SK-N-SH (cell line): Measurements from ENCODE around the gene MINK1. TPM values are rescaled to one million over a fixed set of nuclear protein-coding genes. Genes with fewer than 3 reads are reported as not detected.

Source experiments
- CTCF ChIA-PET: fragments of 300-600, 350-600 bp; formaldehyde crosslinking; extraction: SDS; loops from one replicate; lab custom pipeline; 2021; lab: Yijun Ruan, JAX
- POLR2A ChIA-PET: fragments of 350-600 bp; sonication (Branson Sonifier 250); formaldehyde crosslinking; extraction: SDS; loops from one replicate; lab custom pipeline; 2020; ENCODE audit warnings: antibody characterized with exemption, inconsistent platforms; lab: Yijun Ruan, JAX
- DNase-seq: peaks from one replicate; pipeline ENCODE4 v3.0.0; 2012
- H2AFZ ChIP-seq: fragments of 200-600 bp; sonication (generic); 2 replicates; pipeline ENCODE4 v1.8.1; 2016; ENCODE audit warnings: antibody characterized with exemption, mild to moderate bottlenecking, low read depth
- H3F3A ChIP-seq: fragments of 200-600 bp; sonication (generic); replicated peaks from 2 replicates; pipeline ENCODE3; 2016; ENCODE audit warnings: antibody characterized with exemption, mild to moderate bottlenecking; ENCODE audit not compliant: insufficient read depth
- H3K27ac ChIP-seq, 2 experiments: fragments of 200-500 bp in 1 of 2; fragments of 200-600 bp in 1 of 2; sonication (Bioruptor generic) in 1 of 2; sonication (generic), shearing (Covaris generic) in 1 of 2; 2 replicates each; pipeline versions ENCODE4 v1.5.1 to v1.6.1; 2014 to 2016; ENCODE audit warnings: low read depth in 2 of 2, inconsistent platforms in 1 of 2, low read length in 1 of 2, mild to moderate bottlenecking in 1 of 2, mixed read lengths in 1 of 2
- H3K27me3 ChIP-seq: fragments of 200-600 bp; sonication (generic), shearing (Covaris generic); 2 replicates; pipeline ENCODE4 v1.6.1; 2016; ENCODE audit warnings: mixed run types; ENCODE audit not compliant: insufficient read depth
- H3K36me3 ChIP-seq, 2 experiments: fragments of 200-500 bp in 1 of 2; fragments of 200-600 bp in 1 of 2; sonication (Bioruptor generic) in 1 of 2; sonication (generic) in 1 of 2; replicated peaks in 1 of 2; 2 replicates each; pipeline versions ENCODE3 to v1.5.1; 2014 to 2016; ENCODE audit warnings: low read length in 1 of 2, mild to moderate bottlenecking in 1 of 2; ENCODE audit not compliant: insufficient read depth in 2 of 2, control insufficient read depth in 1 of 2
- H3K4me1 ChIP-seq, 2 experiments: fragments of 200-500 bp in 1 of 2; fragments of 200-600 bp in 1 of 2; sonication (Bioruptor generic) in 1 of 2; sonication (generic), shearing (Covaris generic) in 1 of 2; 2 replicates each; pipeline versions ENCODE4 v1.5.1 to v1.6.1; 2014 to 2016; ENCODE audit warnings: low read depth in 1 of 2, low read length in 1 of 2, mixed run types in 1 of 2; ENCODE audit not compliant: insufficient read depth in 2 of 2, control insufficient read depth in 1 of 2
- H3K4me2 ChIP-seq: fragments of 200-600 bp; sonication (generic), shearing (Covaris generic); 2 replicates; pipeline ENCODE4 v1.6.1; 2017; ENCODE audit warnings: mixed run types
- H3K4me3 ChIP-seq, 2 experiments: fragments of 200-500 bp in 1 of 2; fragments of 200-600 bp in 1 of 2; sonication (Bioruptor generic) in 1 of 2; sonication (generic), shearing (Covaris generic) in 1 of 2; 2 replicates each; pipeline versions ENCODE4 v1.5.1 to v1.8.1; 2014 to 2016; ENCODE audit warnings: low read depth in 2 of 2, inconsistent platforms in 1 of 2, low read length in 1 of 2, mild to moderate bottlenecking in 1 of 2, mixed read lengths in 1 of 2, moderate library complexity in 1 of 2
- H3K79me2 ChIP-seq: fragments of 200-600 bp; sonication (generic); 2 replicates; pipeline ENCODE4 v1.8.1; 2017; ENCODE audit warnings: mild to moderate bottlenecking; ENCODE audit not compliant: insufficient read depth
- H3K9ac ChIP-seq: fragments of 200-600 bp; sonication (generic); 2 replicates; pipeline ENCODE4 v1.6.1; 2017; ENCODE audit warnings: mixed run types
- H3K9me2 ChIP-seq: fragments of 200-600 bp; sonication (generic); 2 replicates; pipeline ENCODE4 v1.6.1; 2017; ENCODE audit warnings: mixed run types
- H3K9me3 ChIP-seq: fragments of 200-600 bp; sonication (generic); 2 replicates; pipeline ENCODE4 v1.6.1; 2017; ENCODE audit warnings: mixed run types, mild to moderate bottlenecking, moderate library complexity
- H4K20me1 ChIP-seq: fragments of 200-600 bp; sonication (generic); 2 replicates; pipeline ENCODE4 v1.6.1; 2017; ENCODE audit warnings: mild to moderate bottlenecking, mixed run types; ENCODE audit not compliant: insufficient read depth
- CHD2 ChIP-seq: fragments of 150-350 bp; IDR thresholded peaks from 2 replicates; pipeline ENCODE4 v1.6.1; 2018; ENCODE audit warnings: low read length; ENCODE audit not compliant: partially characterized antibody
- CTCF ChIP-seq: fragments of 200-600 bp; sonication (generic); IDR thresholded peaks from 2 replicates; pipeline ENCODE4 v1.6.1; 2017; ENCODE audit warnings: antibody characterized with exemption, mild to moderate bottlenecking, moderate library complexity
- EZH2phosphoT487 ChIP-seq: fragments of 200-600 bp; sonication (generic); IDR thresholded peaks from 2 replicates; pipeline ENCODE4 v1.6.1; 2017; ENCODE audit warnings: low read depth, mixed run types, mild to moderate bottlenecking, antibody characterized with exemption, moderate library complexity, borderline replicate concordance
- FOXM1 ChIP-seq: IDR thresholded peaks from 2 replicates; pipeline ENCODE4 v1.4.0; 2012; ENCODE audit warnings: low read depth, mild to moderate bottlenecking
- GATA2 ChIP-seq: sonication (generic); formaldehyde crosslinking; IDR thresholded peaks from 2 replicates; pipeline ENCODE4 v1.5.0; 2020; ENCODE audit warnings: mild to moderate bottlenecking, missing genetic modification reagents
- MAX ChIP-seq: IDR thresholded peaks from 2 replicates; pipeline ENCODE4 v1.4.0; 2012; ENCODE audit warnings: low read depth
- PBX3 ChIP-seq: IDR thresholded peaks from 2 replicates; pipeline ENCODE4; 2012
- REST ChIP-seq: IDR thresholded peaks from 2 replicates; pipeline ENCODE4 v1.6.1; 2012; ENCODE audit warnings: mild to moderate bottlenecking, low read depth, low read length, moderate library complexity
- RFX5 ChIP-seq: IDR thresholded peaks from 2 replicates; pipeline ENCODE4 v1.6.1; 2012; ENCODE audit warnings: mild to moderate bottlenecking, improper control_type of control experiment, low read length
- SIN3A ChIP-seq: IDR thresholded peaks from 2 replicates; pipeline ENCODE4 v1.6.1; 2012; ENCODE audit warnings: low read depth, mild to moderate bottlenecking, low read length, moderate library complexity, borderline replicate concordance
- TCF12 ChIP-seq: IDR thresholded peaks from 2 replicates; pipeline ENCODE4 v1.4.0; 2012
- TEAD4 ChIP-seq: IDR thresholded peaks from 2 replicates; pipeline ENCODE4 v1.4.0; 2012; ENCODE audit warnings: mild to moderate bottlenecking, borderline replicate concordance; ENCODE audit not compliant: insufficient read depth
- YY1 ChIP-seq: IDR thresholded peaks from 2 replicates; pipeline ENCODE4 v1.4.0; 2012; ENCODE audit warnings: low read depth, mild to moderate bottlenecking
- WGBS: methylation state at CpG from one replicate; pipeline ENCODE4 v1.1.6; 2017; ENCODE audit warnings: low lambda C conversion rate; 5-methylcytosine and 5-hydroxymethylcytosine counted together
- polyA plus RNA-seq, 3 experiments: library from polyadenylated mRNA; depleted of rRNA; stranded (reverse); fragments of >200 nt; gene quantifications; 2 replicates each; pipeline ENCODE4 v1.2.3, GENCODE V29; 2012

MINK1 gene
- polyA plus RNA-seq, 1 of the 3 experiments (the other 2 are of a cell fraction): 64.7 TPM

- no peak for TF ChIP-seq CHD2
- TF ChIP-seq GATA2 (CRISPR knock-in tag): no peak
These were observed 67.3 kb downstream of the MINK1 start (continued) for GRCh38 chr17:4900231-4901107.

- Histone ChIP-seq H3K4me2 (no peak overlapping the region), H4K20me1 (no peaks in the 10 kb centered on the region), H3K9me3 (no peaks in the 10 kb centered on the region), H3K9me2 (no peaks in the 10 kb centered on the region), H3K79me2 (no peaks in the 10 kb centered on the region), H3K4me1 (peaks cover 0 to 10% of the 10 kb centered on the region in 2 experiments; a peak in 1 of 4 replicates), H3K27me3 (no peaks in the 10 kb centered on the region), H2AFZ (no peak overlapping the region), H3K27ac (no peak overlapping the region), H3K36me3 (peaks cover 0 to 21% of the 10 kb centered on the region in 2 experiments), H3F3A (no peaks in the 10 kb centered on the region), H3K9ac (no peak overlapping the region), H3K4me3 (no peak overlapping the region)
- POLR2A ChIA-PET: no interaction called here
- CTCF ChIA-PET: interaction anchor here (1.3 to 6.5 kb wide), 3 partner anchors 11 to 113 kb away, joined by 5 to 47 read pairs (median 45); partner anchors contain the start of genes GLTPD2 and VMO1
- TF ChIP-seq REST (no peak), SIN3A (no peak), GATA2 (CRISPR knock-in tag) (no peak), TEAD4 (no peak), PBX3 (no peak), CTCF (no peak), EZH2phosphoT487 (no peak), TCF12 (no peak), YY1 (no peak), FOXM1 (no peak), MAX (no peak), RFX5 (no peak)
- DNase-seq: no peak
- 98% methylated on average over 30 of the region's 37 CpGs for WGBS
These were observed 68.0 kb downstream of the MINK1 start for GRCh38 chr17:4901108-4901647.
